SU-DHL-6 (cell line): Measurements from ENCODE around the gene DPT.

ENCODE experiments used
- H2AFZ ChIP-seq: fragments of 200-600 bp; sonication (generic); 2 replicates; pipeline ENCODE4 v1.6.1; 2014; ENCODE audit warnings: low read depth, mild to moderate bottlenecking, moderate library complexity, mixed read lengths, antibody characterized with exemption, low read length; ENCODE audit not compliant: severe bottlenecking
- H3F3A ChIP-seq: fragments of 200-600 bp; shearing (Covaris generic); 2 replicates; pipeline ENCODE4 v1.6.0; 2016; ENCODE audit warnings: antibody characterized with exemption, mild to moderate bottlenecking; ENCODE audit not compliant: insufficient read depth
- H3K27ac ChIP-seq: fragments of 200-600 bp; sonication (generic); 2 replicates; pipeline ENCODE4 v1.5.1; 2016; ENCODE audit warnings: low read depth, mild to moderate bottlenecking, low read length, moderate library complexity, mixed read lengths
- H3K27me3 ChIP-seq: fragments of 200-600 bp; sonication (generic), shearing (Covaris generic); 2 replicates; pipeline ENCODE4 v1.6.0; 2014; ENCODE audit warnings: mild to moderate bottlenecking, low read length
- H3K36me3 ChIP-seq: fragments of 200-600 bp; sonication (generic); 2 replicates; pipeline ENCODE4 v1.6.1; 2014; ENCODE audit warnings: mild to moderate bottlenecking, low read length, mixed read lengths
- H3K4me2 ChIP-seq: fragments of 300-600, 200-600 bp; shearing (Covaris generic), sonication (generic); 2 replicates; pipeline ENCODE4 v1.6.0; 2014; ENCODE audit warnings: low read length, low read depth, mild to moderate bottlenecking; ENCODE audit not compliant: poor library complexity, severe bottlenecking
- H3K4me3 ChIP-seq: fragments of 200-600 bp; sonication (generic); 2 replicates; pipeline ENCODE4 v1.5.1; 2014; ENCODE audit warnings: antibody characterized with exemption, low read length, mild to moderate bottlenecking, mixed read lengths; ENCODE audit not compliant: insufficient read depth, poor library complexity, severe bottlenecking
- H3K79me2 ChIP-seq: fragments of 200-600 bp; sonication (generic); 2 replicates; pipeline ENCODE4 v1.6.1; 2014; ENCODE audit warnings: mild to moderate bottlenecking, low read length, moderate library complexity; ENCODE audit not compliant: insufficient read depth
- H3K9ac ChIP-seq: fragments of 200-600 bp; sonication (generic); 2 replicates; pipeline ENCODE4 v1.7.0; 2014; ENCODE audit warnings: mild to moderate bottlenecking, low read length
- H3K9me2 ChIP-seq: fragments of 200-600 bp; sonication (generic); replicated peaks from 2 replicates; pipeline ENCODE4 v1.6.1; 2014; ENCODE audit warnings: low read length; ENCODE audit not compliant: insufficient read depth
- H3K9me3 ChIP-seq: fragments of 200-600 bp; sonication (generic); 2 replicates; pipeline ENCODE4 v1.6.1; 2014; ENCODE audit warnings: low read length, mixed read lengths; ENCODE audit not compliant: insufficient read depth
- H4K20me1 ChIP-seq: fragments of 200-600 bp; sonication (generic); 2 replicates; pipeline ENCODE4 v1.6.1; 2014; ENCODE audit warnings: low read depth, mild to moderate bottlenecking, antibody characterized with exemption, low read length, moderate library complexity, mixed read lengths
- CTCF ChIP-seq: fragments of 200-600 bp; sonication (generic); IDR thresholded peaks from one replicate; pipeline ENCODE4 v1.5.1; 2017; ENCODE audit warnings: antibody characterized with exemption, mild to moderate bottlenecking, low read length, moderate library complexity; ENCODE audit not compliant: insufficient read depth, poor library complexity, severe bottlenecking
- EZH2phosphoT487 ChIP-seq: fragments of 200-600 bp; sonication (generic), shearing (Covaris generic); conservative IDR thresholded peaks from 2 replicates; pipeline ENCODE4 v1.6.1; 2018; ENCODE audit warnings: mild to moderate bottlenecking, antibody characterized with exemption, low read length, moderate library complexity, mixed read lengths

Gene DPT

GRCh38 chr1:168732736-168733135 lies 3.7 kb upstream of the DPT start:
- Histone ChIP-seq H3K79me2 (no peaks in the 10 kb centered on the region), H3K36me3 (no peaks in the 10 kb centered on the region), H3K4me3 (no peak overlapping the region), H3K9ac (no peak overlapping the region), H3K4me2 (no peak overlapping the region), H3K27me3 (no peaks in the 10 kb centered on the region), H3K27ac (no peak overlapping the region), H2AFZ (no peak overlapping the region), H3K9me2 (no peaks in the 10 kb centered on the region), H3F3A (no peaks in the 10 kb centered on the region), H4K20me1 (no peaks in the 10 kb centered on the region), H3K9me3 (no peaks in the 10 kb centered on the region)
- TF ChIP-seq EZH2phosphoT487 = no peak
- TF ChIP-seq CTCF = no peak

GRCh38 chr1:168731244-168731953 lies 2.4 kb upstream of the DPT start:
- Histone ChIP-seq H3K36me3 (no peaks in the 10 kb centered on the region), H2AFZ (no peak overlapping the region), H3K4me3 (no peak overlapping the region), H3K79me2 (no peaks in the 10 kb centered on the region), H3K4me2 (no peak overlapping the region), H3K9me2 (no peaks in the 10 kb centered on the region), H3K9ac (no peak overlapping the region), H4K20me1 (no peaks in the 10 kb centered on the region), H3K27me3 (no peaks in the 10 kb centered on the region), H3K27ac (no peak overlapping the region), H3K9me3 (no peaks in the 10 kb centered on the region), H3F3A (no peaks in the 10 kb centered on the region)
- TF ChIP-seq EZH2phosphoT487 = no peak
- no peak for TF ChIP-seq CTCF

GRCh38 chr1:168729405-168729802 lies 398 bp upstream of the DPT start:
- H2AFZ ChIP-seq = no peak overlapping the region
- no peak overlapping the region for H3K4me2 ChIP-seq
- H3K27me3 ChIP-seq = no peaks in the 10 kb centered on the region
- H3F3A ChIP-seq = no peaks in the 10 kb centered on the region
- H3K9me3 ChIP-seq = no peaks in the 10 kb centered on the region
- H3K9ac ChIP-seq = no peak overlapping the region
- H3K79me2 ChIP-seq = no peaks in the 10 kb centered on the region
- H3K27ac ChIP-seq = no peak overlapping the region
- H3K36me3 ChIP-seq = no peaks in the 10 kb centered on the region
- no peak overlapping the region for H3K4me3 ChIP-seq
- TF ChIP-seq EZH2phosphoT487 = no peak
- no peak for TF ChIP-seq CTCF
- H4K20me1 ChIP-seq = no peaks in the 10 kb centered on the region
- H3K9me2 ChIP-seq = no peaks in the 10 kb centered on the region
